GM21619 (cell line): Measurements from ENCODE around the gene FOXP3.
"Not testable (repeated sequence)": the region's sequence is repeated elsewhere in the genome, so short reads cannot be mapped to it uniquely, and the experiment has no call there.

Experiments
- ATAC-seq: cut with Tn5 transposase; IDR thresholded peaks from one replicate; pipeline ENCODE4 v1.9.1; 2021; ENCODE audit not compliant: unreplicated experiment

FOXP3 gene, protein sequence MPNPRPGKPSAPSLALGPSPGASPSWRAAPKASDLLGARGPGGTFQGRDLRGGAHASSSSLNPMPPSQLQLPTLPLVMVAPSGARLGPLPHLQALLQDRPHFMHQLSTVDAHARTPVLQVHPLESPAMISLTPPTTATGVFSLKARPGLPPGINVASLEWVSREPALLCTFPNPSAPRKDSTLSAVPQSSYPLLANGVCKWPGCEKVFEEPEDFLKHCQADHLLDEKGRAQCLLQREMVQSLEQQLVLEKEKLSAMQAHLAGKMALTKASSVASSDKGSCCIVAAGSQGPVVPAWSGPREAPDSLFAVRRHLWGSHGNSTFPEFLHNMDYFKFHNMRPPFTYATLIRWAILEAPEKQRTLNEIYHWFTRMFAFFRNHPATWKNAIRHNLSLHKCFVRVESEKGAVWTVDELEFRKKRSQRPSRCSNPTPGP

DNA sequence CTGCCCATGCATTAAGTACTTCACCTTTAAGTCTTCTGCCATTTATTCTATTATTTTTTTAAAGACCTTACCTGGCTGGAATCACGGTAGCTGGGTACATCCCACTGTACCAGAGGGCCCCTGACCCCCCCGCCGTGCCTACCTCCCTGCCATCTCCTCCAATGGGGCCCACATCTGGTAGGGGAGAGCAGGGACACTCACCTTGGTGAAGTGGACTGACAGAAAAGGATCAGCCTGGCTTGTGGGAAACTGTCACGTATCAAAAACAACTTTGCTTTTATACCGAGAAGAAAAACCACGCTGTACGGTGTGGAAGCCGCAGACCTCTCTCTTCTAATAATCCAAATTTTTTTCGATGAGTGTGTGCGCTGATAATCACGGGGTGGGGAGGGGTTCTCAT is at the start of gene FOXP3:
Gene FOXP3 (minus strand): TSS at position 251 of the 400 bp plus-strand sequence. CDS start 6,205 bp downstream, outside the sequence.
- no peak for ATAC-seq

- ATAC-seq = no peak
Measured at GRCh38 chrX:49312176-49312575, 47.7 kb upstream of the FOXP3 start.

- ATAC-seq = no peak
Measured at GRCh38 chrX:49310371-49310770, 45.9 kb upstream of the FOXP3 start.

- no peak for ATAC-seq
Measured at GRCh38 chrX:49309401-49309981, 45.0 kb upstream of the FOXP3 start.

DNA sequence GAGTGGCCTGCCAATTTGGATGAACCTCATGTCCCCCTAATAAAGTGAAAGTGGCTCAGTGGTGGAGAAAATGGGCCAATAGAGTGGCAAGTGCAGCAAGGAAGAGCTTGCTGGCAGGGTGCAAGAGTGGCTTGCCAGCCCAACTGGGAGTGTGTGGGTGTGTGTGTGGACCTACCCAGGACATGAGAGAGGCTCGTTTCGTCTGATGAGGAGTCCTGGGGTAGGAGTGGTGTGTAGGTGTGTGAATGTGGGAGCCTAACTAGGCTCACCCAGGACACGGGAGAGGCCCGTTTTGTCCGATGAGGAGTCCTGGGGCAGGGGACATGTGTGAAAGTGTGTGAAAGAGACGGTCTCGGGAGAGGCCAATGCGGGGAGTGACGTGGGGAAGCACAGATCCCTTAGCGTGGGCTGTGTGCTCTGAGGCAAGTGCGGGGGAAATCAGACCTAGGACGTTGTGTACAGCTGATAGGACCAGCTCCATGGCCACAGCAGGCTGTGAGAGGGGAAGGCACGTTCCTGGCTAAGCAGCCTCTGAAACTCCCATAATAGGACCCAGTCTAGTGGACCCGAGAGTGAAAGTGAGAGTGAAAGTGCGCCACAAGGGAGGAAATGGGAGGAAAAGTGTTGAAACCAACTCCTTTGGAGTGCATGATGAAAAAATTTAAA is 44.2 kb upstream of the FOXP3 start:
- no peak for ATAC-seq

GRCh38 chrX:49307775-49308174 is 43.3 kb upstream of the FOXP3 start:
- not testable (repeated sequence) for ATAC-seq

DNA sequence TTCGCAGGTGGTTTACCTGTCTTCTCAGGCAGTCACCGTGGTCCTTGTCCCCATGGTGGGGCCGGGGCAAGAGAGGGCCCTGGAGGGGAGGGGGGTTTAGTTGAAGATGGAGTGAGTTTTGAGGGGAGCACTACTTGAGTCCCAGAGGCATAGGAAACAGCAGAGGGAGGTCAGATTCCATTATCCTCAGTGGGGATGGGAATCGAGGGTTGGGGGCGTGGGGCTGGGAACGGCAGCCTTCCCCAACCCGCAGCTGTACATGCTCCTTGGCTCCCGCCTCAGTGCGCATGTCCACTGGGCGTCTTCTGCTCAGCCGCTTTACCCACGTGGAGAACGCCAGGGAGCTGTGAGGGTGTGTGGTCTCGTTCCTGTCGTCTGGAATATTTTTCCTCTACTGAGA is 38.8 kb upstream of the FOXP3 start, which contains the start of gene GAGE10:
Gene GAGE10 (plus strand): TSS at position 301 of the 400 bp plus-strand sequence. CDS start 1,214 bp downstream, outside the sequence.
- ATAC-seq = no peak

- ATAC-seq = no peak
Measured at GRCh38 chrX:49300703-49301102, 36.2 kb upstream of the FOXP3 start.

GRCh38 chrX:49299293-49299692 is 34.8 kb upstream of the FOXP3 start:
- not testable (repeated sequence) for ATAC-seq

DNA sequence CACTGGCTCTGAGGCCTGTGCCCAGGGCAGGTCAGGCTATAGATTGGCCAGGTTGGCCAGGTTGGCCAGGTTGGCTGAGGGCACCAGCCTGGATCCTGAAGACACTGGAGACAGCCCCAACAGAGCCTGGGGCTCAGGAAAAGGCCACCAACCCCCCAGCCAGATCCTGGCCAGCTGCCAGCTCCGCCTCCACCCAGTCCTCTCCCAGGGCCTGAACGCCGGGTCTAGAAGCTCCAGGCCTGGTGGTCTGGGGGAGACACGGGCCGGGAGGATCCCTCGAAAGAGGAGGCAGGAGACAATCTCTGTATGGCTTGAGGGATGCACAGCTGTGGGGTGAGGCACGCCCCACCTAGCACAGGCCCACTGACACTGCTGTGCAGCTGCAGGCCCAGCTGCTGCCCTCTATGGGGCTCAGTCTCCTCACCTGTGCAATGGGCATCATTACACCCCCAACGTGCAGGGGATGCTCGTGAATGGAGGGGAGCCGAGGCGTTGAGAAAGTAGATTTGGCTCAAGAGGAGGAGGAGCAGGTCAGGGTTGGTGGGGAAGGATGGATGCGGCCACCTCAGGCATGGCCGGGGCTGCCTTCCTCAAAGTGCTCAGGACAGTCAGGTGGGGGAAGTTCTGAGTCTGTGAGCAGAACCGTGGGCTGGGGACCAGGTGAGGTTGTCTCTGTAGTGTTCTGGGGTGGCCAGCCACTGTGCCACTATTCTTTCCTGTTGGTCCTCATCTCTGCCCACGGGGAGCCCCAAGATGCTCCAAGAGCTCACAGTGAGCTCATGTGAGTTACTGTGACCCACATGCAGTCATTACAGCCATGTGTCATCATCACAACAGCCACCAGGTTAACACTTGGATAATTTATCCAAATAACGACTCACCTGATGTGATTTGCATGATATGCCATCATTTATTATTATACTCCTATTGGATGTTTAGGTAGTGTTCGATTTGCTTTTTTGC is 28.2 kb upstream of the FOXP3 start:
- no peak for ATAC-seq

GRCh38 chrX:49291615-49292337 is 27.3 kb upstream of the FOXP3 start:
- ATAC-seq = no peak

GRCh38 chrX:49290215-49290614 is 25.7 kb upstream of the FOXP3 start:
- ATAC-seq = no peak

GRCh38 chrX:49287665-49288064 is 23.2 kb upstream of the FOXP3 start:
- no peak for ATAC-seq

- no peak for ATAC-seq
Measured at GRCh38 chrX:49286581-49286980, 22.1 kb upstream of the FOXP3 start.

DNA sequence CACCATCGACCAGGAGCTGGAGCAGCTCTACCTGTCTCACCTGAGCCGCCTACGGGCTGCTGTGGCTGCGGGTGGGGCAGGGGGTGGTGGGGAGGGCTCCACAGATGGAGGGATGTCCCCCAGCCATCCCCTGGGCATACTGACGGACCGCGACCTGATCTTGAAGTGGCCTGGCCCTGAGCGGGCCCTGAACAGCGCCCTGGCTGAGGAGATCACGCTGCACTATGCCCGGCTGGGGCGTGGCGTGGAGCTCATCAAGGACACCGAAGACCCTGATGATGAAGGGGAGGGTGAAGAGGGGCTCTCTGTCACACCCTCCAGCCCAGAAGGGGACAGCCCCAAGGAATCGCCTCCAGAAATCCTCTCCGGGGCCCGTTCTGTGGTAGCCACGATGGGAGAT is 21.6 kb upstream of the FOXP3 start:
- no peak for ATAC-seq

DNA sequence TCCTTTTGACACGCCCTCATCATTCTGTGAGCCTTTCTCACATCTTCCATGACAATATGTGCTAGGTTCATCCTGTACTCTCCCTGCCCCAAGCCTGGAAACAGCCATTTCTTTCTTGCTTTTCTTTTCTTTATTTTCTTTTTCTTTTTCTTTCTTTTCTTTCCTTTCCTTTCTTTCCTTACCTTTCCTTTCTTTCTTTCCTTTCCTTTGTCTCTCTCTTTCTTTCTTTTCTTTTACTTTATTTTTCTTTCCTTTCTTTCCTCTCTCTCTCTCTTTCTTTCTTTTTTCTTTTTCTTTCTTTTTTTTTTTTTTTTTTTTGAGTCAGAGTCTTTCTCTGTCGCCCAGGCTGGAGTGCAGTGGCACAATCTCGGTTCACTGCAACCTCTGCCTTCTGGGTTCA is 19.7 kb upstream of the FOXP3 start:
- no peak for ATAC-seq

- ATAC-seq = no peak
Measured at GRCh38 chrX:49282647-49283011, 18.1 kb upstream of the FOXP3 start.

- ATAC-seq = no peak
Measured at GRCh38 chrX:49278081-49278480, 13.6 kb upstream of the FOXP3 start.

DNA sequence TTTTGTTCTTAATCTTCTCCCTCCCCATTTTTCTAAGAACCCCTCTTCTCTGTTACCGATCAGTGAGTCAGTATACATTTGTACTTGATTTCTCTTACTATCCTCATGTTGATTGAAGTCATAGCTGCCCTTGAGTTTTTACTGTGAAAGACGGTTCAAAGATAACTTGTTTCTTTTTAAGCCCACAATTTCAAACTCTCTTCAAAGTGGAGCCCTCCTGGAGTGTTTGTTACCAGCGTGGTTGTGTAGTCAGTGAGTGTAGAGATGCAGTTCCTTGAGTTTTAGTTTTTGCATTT is 13.0 kb upstream of the FOXP3 start:
- no peak for ATAC-seq
